K562 (cell line): ENCODE data around the gene DCAF11. TPM values are rescaled to one million over a fixed set of nuclear protein-coding genes. Genes with fewer than 3 reads are reported as not detected.

Source experiments
- ATAC-seq: fragments of 200-7000 bp; cut with Tn5 transposase; 3 replicates; pipeline ENCODE4 v1.9.1; 2020; ENCODE audit warnings: moderate library complexity
- BruUV-seq: library from RNA; stranded (reverse); fragments of 400-500 nt; replicated peaks from 2 replicates; lab custom pipeline; 2021; lab: Mats Ljungman, UMichigan
- CTCF ChIA-PET: fragments of 300-600 bp; formaldehyde crosslinking; extraction: SDS; loops from one replicate; lab custom pipeline; 2021; ENCODE audit warnings: low intra/inter-chr PET ratio; lab: Yijun Ruan, JAX
- POLR2A ChIA-PET: fragments of 300-600, 350-650 bp; sonication (Branson Sonifier 250); formaldehyde crosslinking; extraction: SDS; loops from one replicate; lab custom pipeline; 2021; ENCODE audit warnings: antibody characterized with exemption, inconsistent platforms; lab: Yijun Ruan, JAX
- DNase-seq, 4 experiments: peaks; one replicate each; pipeline versions ENCODE4 v3.0.0 to v3.0.0-alpha.2; 2011 to 2018; ENCODE audit warnings: low spot score in 3 of 4, mixed read lengths in 3 of 4; ENCODE audit errors: extremely low read depth in 1 of 4
- FAIRE-seq: peaks from 2 replicates; lab custom pipeline; 2011; peaks lifted over from hg19 to GRCh38; lab: Jason Lieb, UNC
- H2AFZ ChIP-seq: 2 replicates; pipeline ENCODE4 v1.6.0; 2011; ENCODE audit warnings: low read depth, low read length, control low read depth, inconsistent platforms
- H3K27ac ChIP-seq: fragments of 200-600 bp; 3 replicates; pipeline ENCODE4 v1.8.0; 2011; ENCODE audit warnings: low read depth, mild to moderate bottlenecking, control low read depth, inconsistent platforms, low read length, moderate library complexity, mixed read lengths; ENCODE audit errors: extremely low read depth
- H3K27me3 ChIP-seq, 2 experiments: fragments of 300-600 bp in 1 of 2; 2 replicates in 1 of 2; 3 replicates in 1 of 2; pipeline versions ENCODE4 v1.6.0 to v1.8.0; 2011; ENCODE audit warnings: inconsistent platforms in 2 of 2, low read length in 2 of 2, mild to moderate bottlenecking in 1 of 2, mixed read lengths in 1 of 2, moderate library complexity in 1 of 2; ENCODE audit not compliant: control insufficient read depth in 2 of 2, insufficient read depth in 2 of 2
- H3K36me3 ChIP-seq: fragments of 300-600 bp; 3 replicates; pipeline ENCODE4 v1.8.0; 2011; ENCODE audit warnings: mild to moderate bottlenecking, low read length, inconsistent platforms; ENCODE audit not compliant: control insufficient read depth, insufficient read depth
- H3K4me1 ChIP-seq, 2 experiments: fragments of 200-600 bp in 1 of 2; replicated peaks in 1 of 2; 2 replicates in 1 of 2; 3 replicates in 1 of 2; pipeline versions ENCODE4 v1.5.1 to v1.8.0; 2011; ENCODE audit warnings: inconsistent platforms in 2 of 2, low read length in 2 of 2, mild to moderate bottlenecking in 1 of 2, mixed read lengths in 1 of 2, moderate library complexity in 1 of 2; ENCODE audit not compliant: control insufficient read depth in 2 of 2, insufficient read depth in 2 of 2
- H3K4me2 ChIP-seq: 2 replicates; pipeline ENCODE4 v1.6.1; 2011; ENCODE audit warnings: low read length, control low read depth, inconsistent platforms, mixed read lengths; ENCODE audit not compliant: insufficient read depth
- H3K4me3 ChIP-seq: fragments of 200-600 bp; sonication (generic), shearing (Covaris generic); 2 replicates; pipeline ENCODE4 v1.5.1; 2016; ENCODE audit warnings: control low read depth, inconsistent platforms
- H3K79me2 ChIP-seq: fragments of 200-600 bp; 3 replicates; pipeline ENCODE4 v1.8.0; 2011; ENCODE audit warnings: low read length, inconsistent platforms; ENCODE audit not compliant: control insufficient read depth, insufficient read depth
- H3K9ac ChIP-seq, 2 experiments: 2 replicates each; pipeline versions ENCODE4 v1.6.0 to v1.6.1; 2011; ENCODE audit warnings: low read depth in 2 of 2, low read length in 2 of 2, control low read depth in 1 of 2, inconsistent platforms in 1 of 2, mild to moderate bottlenecking in 1 of 2, mixed read lengths in 1 of 2; ENCODE audit not compliant: insufficient read depth in 1 of 2
- H3K9me1 ChIP-seq: one replicate; pipeline ENCODE4 v1.6.0; 2011; ENCODE audit warnings: inconsistent platforms, mild to moderate bottlenecking, low read length, moderate library complexity; ENCODE audit not compliant: control insufficient read depth, insufficient read depth
- H3K9me3 ChIP-seq: replicated peaks from 2 replicates; pipeline ENCODE4 v1.5.1; 2011; ENCODE audit warnings: low read depth, low read length, inconsistent platforms; ENCODE audit not compliant: control insufficient read depth, insufficient read depth
- H4K20me1 ChIP-seq: replicated peaks from 2 replicates; pipeline ENCODE4 v1.6.1; 2011; ENCODE audit warnings: low read length, inconsistent platforms, mixed read lengths; ENCODE audit not compliant: control insufficient read depth, insufficient read depth
- BRCA1 ChIP-seq, 2 experiments: fragments of 450-650 bp in 1 of 2; sonication (generic) in 1 of 2; formaldehyde crosslinking in 1 of 2; IDR thresholded peaks; 2 replicates each; pipeline versions ENCODE4 v1.5.0 to v1.6.1; 2017 to 2020; ENCODE audit warnings: mild to moderate bottlenecking in 1 of 2, missing genetic modification reagents in 1 of 2
- CBX1 ChIP-seq: sonication (generic); IDR thresholded peaks from 2 replicates; pipeline ENCODE4 v1.6.1; 2016; ENCODE audit warnings: antibody characterized with exemption, low read depth, mild to moderate bottlenecking
- GABPB2 ChIP-seq: fragments of 250-450 bp; sonication (Bioruptor Pico); conservative IDR thresholded peaks from 2 replicates; pipeline ENCODE4 v1.5.1; 2021; ENCODE audit warnings: mild to moderate bottlenecking
- KDM2B ChIP-seq: fragments of 250-450 bp; sonication (Bioruptor Pico); IDR thresholded peaks from 2 replicates; pipeline ENCODE4 v1.8.0; 2021; ENCODE audit warnings: mild to moderate bottlenecking, moderate library complexity
- MEIS2 ChIP-seq: fragments of 450-650 bp; IDR thresholded peaks from 2 replicates; pipeline ENCODE4 v1.6.1; 2014; ENCODE audit warnings: mild to moderate bottlenecking; ENCODE audit not compliant: partially characterized antibody
- NFE2 ChIP-seq: IDR thresholded peaks from 2 replicates; pipeline ENCODE4 v1.6.1; 2014; ENCODE audit warnings: antibody characterized with exemption, low read depth
- TBP ChIP-seq: optimal IDR thresholded peaks from 2 replicates; pipeline ENCODE3; 2011; ENCODE audit warnings: low read depth, low read length, improper control_type of control experiment
- TCF7 ChIP-seq: sonication (generic); IDR thresholded peaks from 2 replicates; pipeline ENCODE4 v1.6.1; 2016; ENCODE audit warnings: antibody characterized with exemption, borderline replicate concordance
- ZNF644 ChIP-seq: fragments of 200-800 bp; sonication (Bioruptor generic); IDR thresholded peaks from 2 replicates; pipeline ENCODE4 v1.6.1; 2016; ENCODE audit warnings: low read depth, missing genetic modification characterization, missing compliant biosample characterization
- ZSCAN32 ChIP-seq: fragments of 450-650 bp; formaldehyde crosslinking; IDR thresholded peaks from 2 replicates; pipeline ENCODE4 v1.4.0; 2020; ENCODE audit warnings: mild to moderate bottlenecking, moderate library complexity
- WGBS: fragments of 100-300 bp; shearing (Covaris generic); methylation state at CpG from one replicate; pipeline ENCODE4 v1.1.6; 2016; ENCODE audit warnings: low coverage, mixed read lengths; ENCODE audit not compliant: insufficient coverage; ENCODE audit errors: missing lambda C conversion rate; 5-methylcytosine and 5-hydroxymethylcytosine counted together
- in situ Hi-C: fragments of 300-500 bp; cut with MboI; formaldehyde crosslinking; loops from 4 replicates; pipeline ENCODE4 v1.15.0; 2018; ENCODE audit warnings: inconsistent platforms, mixed read lengths
- intact Hi-C: fragments of 100-400 bp; cut with micrococcal nuclease; formaldehyde crosslinking; loops from 2 replicates; pipeline ENCODE4 v1.14.2; 2022
- polyA plus RNA-seq, 8 experiments: library from polyadenylated mRNA; depleted of rRNA in 4 of 8; stranded (reverse) in 5 of 8; unstranded in 3 of 8; fragments of >200 nt; fragmentation: Nextera tagmentation in 2 of 8; fragmentation: Illumina TruSeq in 1 of 8; extraction: Ambion mirVana in 2 of 8; extraction: Trizol in 1 of 8; gene quantifications; 2 replicates each; pipeline versions ENCODE4 v1.2.1 to v1.2.3, GENCODE V29; 2011 to 2014; ENCODE audit warnings: inconsistent platforms in 1 of 8, missing spikeins in 1 of 8
- total RNA-seq, 7 experiments: library from RNA; depleted of rRNA in 6 of 7; stranded (reverse); fragments of >200 nt in 6 of 7; fragmentation: Illumina TruSeq in 2 of 7; extraction: Trizol in 2 of 7; gene quantifications; 2 replicates each; pipeline versions ENCODE4 v1.2.1 to v1.2.3, GENCODE V29; 2011 to 2021; ENCODE audit warnings: low replicate concordance in 1 of 7
- TF ChIP-seq, protein P1 (sequence below): fragments of 250-450 bp; sonication (Bioruptor Pico); IDR thresholded peaks from 2 replicates; pipeline ENCODE4 v1.8.0; 2022; ENCODE audit warnings: moderate library complexity, mild to moderate bottlenecking, inconsistent platforms
- TF ChIP-seq, protein P2 (sequence below): fragments of 150-350 bp; conservative IDR thresholded peaks from 2 replicates; pipeline ENCODE4 v1.6.1; 2014; ENCODE audit warnings: low read length

The DCAF11 gene
- total and polyA plus RNA-seq, 9 of the 15 experiments (the other 6 are each of a cell fraction or from before 2014, with no cell fraction given): 8.5 to 46.2 (median 36.4) TPM

DNA sequence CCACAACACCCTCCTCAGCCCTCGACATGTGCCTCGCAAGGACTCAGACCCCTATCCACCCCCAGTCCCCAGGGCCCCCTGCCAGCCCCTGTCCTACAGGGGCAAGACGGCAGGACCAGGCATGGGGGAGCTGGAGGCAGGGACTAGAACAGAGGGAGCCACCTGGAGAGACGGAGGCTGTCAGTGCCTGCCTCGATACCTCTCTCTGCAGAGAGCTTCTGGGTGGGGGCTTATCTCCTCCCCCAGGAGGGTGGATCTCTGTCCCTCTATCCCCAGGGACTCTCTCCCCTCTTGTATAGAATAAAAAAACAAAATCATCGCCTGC is 45.2 kb upstream of the DCAF11 start:
- intact Hi-C loops: no loop called here
- H3K4me3 ChIP-seq: no peak overlapping the region
- ChIA-PET POLR2A (interaction anchor here (0.9 to 1.5 kb wide), 2 partner anchors 13 to 41 kb away, joined by 3 to 4 read pairs; no protein-coding TSS in a partner anchor), CTCF (no interaction called here)
- in situ Hi-C loops: no loop called here
- no peaks in the 10 kb centered on the region for H3K79me2 ChIP-seq
- no peaks in the 10 kb centered on the region for H3K9me1 ChIP-seq
- DNase-seq: no peak
- no TSS peak for BruUV-seq
- no peak overlapping the region for H2AFZ ChIP-seq
- no peak overlapping the region for H3K4me2 ChIP-seq
- no peak for ATAC-seq
- no peaks in the 10 kb centered on the region for H3K9me3 ChIP-seq
- H3K27ac ChIP-seq: no peak overlapping the region
- peaks cover 0 to 4% of the 10 kb centered on the region in 2 experiments; a peak in 2 of 5 replicates for H3K4me1 ChIP-seq
- 0% methylated on average over 3 of the region's 6 CpGs for WGBS
- no peak for TF ChIP-seq TBP
- no peak for TF ChIP-seq BRCA1 (IDR thresholded peaks at IDR 0.05)
- TF ChIP-seq BRCA1 (CRISPR knock-in tag; IDR thresholded peaks at IDR 0.05): no peak
- no peak for TF ChIP-seq ZNF644 (tag)
- TF ChIP-seq NFE2: no peak
- TF ChIP-seq, protein P1, sequence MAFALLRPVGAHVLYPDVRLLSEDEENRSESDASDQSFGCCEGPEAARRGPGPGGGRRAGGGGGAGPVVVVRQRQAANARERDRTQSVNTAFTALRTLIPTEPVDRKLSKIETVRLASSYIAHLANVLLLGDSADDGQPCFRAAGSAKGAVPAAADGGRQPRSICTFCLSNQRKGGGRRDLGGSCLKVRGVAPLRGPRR: no peak
- no peak for TF ChIP-seq KDM2B
- no peak for TF ChIP-seq GABPB2 (CRISPR knock-in tag)
- no peak for TF ChIP-seq MEIS2
- TF ChIP-seq CBX1: no peak
- TF ChIP-seq ZSCAN32 (CRISPR knock-in tag): no peak
- TF ChIP-seq TCF7: no peak
- TF ChIP-seq, protein P2, sequence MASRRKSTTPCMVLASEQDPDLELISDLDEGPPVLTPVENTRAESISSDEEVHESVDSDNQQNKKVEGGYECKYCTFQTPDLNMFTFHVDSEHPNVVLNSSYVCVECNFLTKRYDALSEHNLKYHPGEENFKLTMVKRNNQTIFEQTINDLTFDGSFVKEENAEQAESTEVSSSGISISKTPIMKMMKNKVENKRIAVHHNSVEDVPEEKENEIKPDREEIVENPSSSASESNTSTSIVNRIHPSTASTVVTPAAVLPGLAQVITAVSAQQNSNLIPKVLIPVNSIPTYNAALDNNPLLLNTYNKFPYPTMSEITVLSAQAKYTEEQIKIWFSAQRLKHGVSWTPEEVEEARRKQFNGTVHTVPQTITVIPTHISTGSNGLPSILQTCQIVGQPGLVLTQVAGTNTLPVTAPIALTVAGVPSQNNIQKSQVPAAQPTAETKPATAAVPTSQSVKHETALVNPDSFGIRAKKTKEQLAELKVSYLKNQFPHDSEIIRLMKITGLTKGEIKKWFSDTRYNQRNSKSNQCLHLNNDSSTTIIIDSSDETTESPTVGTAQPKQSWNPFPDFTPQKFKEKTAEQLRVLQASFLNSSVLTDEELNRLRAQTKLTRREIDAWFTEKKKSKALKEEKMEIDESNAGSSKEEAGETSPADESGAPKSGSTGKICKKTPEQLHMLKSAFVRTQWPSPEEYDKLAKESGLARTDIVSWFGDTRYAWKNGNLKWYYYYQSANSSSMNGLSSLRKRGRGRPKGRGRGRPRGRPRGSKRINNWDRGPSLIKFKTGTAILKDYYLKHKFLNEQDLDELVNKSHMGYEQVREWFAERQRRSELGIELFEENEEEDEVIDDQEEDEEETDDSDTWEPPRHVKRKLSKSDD: no peak
- peaks cover 0 to 51% of the 10 kb centered on the region in 2 experiments; a peak in 3 of 5 replicates for H3K27me3 ChIP-seq
- H3K36me3 ChIP-seq: no peaks in the 10 kb centered on the region
- H4K20me1 ChIP-seq: no peaks in the 10 kb centered on the region
- H3K9ac ChIP-seq: no peak overlapping the region
- no peak for FAIRE-seq
